ENCODE results near the gene PPP2R2C. TPM values are rescaled to one million over a fixed set of nuclear protein-coding genes. Genes with fewer than 3 reads are reported as not detected.

PPP2R2C gene
- total RNA-seq, 1 experiment from 2014 or later, result 32.9 TPM

- Histone ChIP-seq H3K9me3 (ENCODE audit: control insufficient read depth in 1 of 2, insufficient read depth in 1 of 2, low read depth in 1 of 2, low read length in 2 of 2) (no peaks in the 10 kb centered on the region), H3K4me3 (replicated peaks in 1 of 2; ENCODE audit: low read depth in 1 of 2, low read length in 2 of 2) (no peak overlapping the region), H2AFZ (ENCODE audit: low read depth, low read length, poor library complexity, severe bottlenecking) (no peak overlapping the region), H4K20me1 (ENCODE audit: insufficient read depth) (no peaks in the 10 kb centered on the region), H3K9me2 (ENCODE audit: insufficient read depth) (no peaks in the 10 kb centered on the region), H3K79me2 (ENCODE audit: insufficient read depth, low read length) (no peaks in the 10 kb centered on the region), H3K9ac (ENCODE audit: low read length) (no peak overlapping the region), H3K36me3 (ENCODE audit: control insufficient read depth in 1 of 2, insufficient read depth in 2 of 2, low read length in 2 of 2) (no peaks in the 10 kb centered on the region), H3K4me2 (ENCODE audit: low read length) (peak overlapping the region; percentile 33), H3K4me1 (ENCODE audit: control insufficient read depth in 1 of 2, insufficient read depth in 2 of 2, low read length in 2 of 2) (peaks cover 4 to 20% of the 10 kb centered on the region in 2 experiments; a peak in 3 of 4 replicates), H3K27me3 (ENCODE audit: insufficient read depth, low read length) (no peaks in the 10 kb centered on the region), H3K27ac (ENCODE audit: low read depth, low read length) (no peak overlapping the region)
- ChIA-PET CTCF (no interaction called here), RAD21 (ENCODE audit: low non-redundant PET in 1 of 2, low total read pairs in 2 of 2, uncharacterized antibody in 2 of 2, unreplicated experiment in 2 of 2) (no interaction called here), POLR2A (no interaction called here)
- intact Hi-C loops (cut with micrococcal nuclease), result no loop called here
- peak; percentile 48 for TF ChIP-seq FOSL1 (IDR thresholded peaks at IDR 0.05; ENCODE audit: low read depth)
- no peak for TF ChIP-seq ZFX (IDR thresholded peaks at IDR 0.05)
- no peak for TF ChIP-seq CTCF (IDR thresholded peaks at IDR 0.05 in 2 of 3, conservative IDR thresholded peaks at IDR 0.05 in 1 of 3; ENCODE audit: borderline replicate concordance in 1 of 3, insufficient read depth in 1 of 3, low read depth in 2 of 3, low read length in 2 of 3)
- TF ChIP-seq JUND (IDR thresholded peaks at IDR 0.05), result peak; percentile 37
- TF ChIP-seq SRF (IDR thresholded peaks at IDR 0.05; ENCODE audit: low read depth), result no peak
- TF ChIP-seq EZH2 (IDR thresholded peaks at IDR 0.05), result no peak
- no peak for TF ChIP-seq REST (IDR thresholded peaks at IDR 0.05; ENCODE audit: low read depth)
- peak; percentile 29; the same call in 1 of the 2 replicates for TF ChIP-seq SP1 (IDR thresholded peaks at IDR 0.05; ENCODE audit: low read depth)
- DNase-seq (ENCODE audit: low read depth, low spot score) (no peak), ATAC-seq (peak; percentile 73; the same call in 1 of the 2 replicates)
- BruUV-seq (replicated peaks), result no TSS peak
Measured at GRCh38 chr4:6480534-6481088, 8.2 kb upstream of the PPP2R2C start.

Data from HCT116 (cell line).